ENCODE data around the gene BAHD1. TPM values are rescaled to one million over a fixed set of nuclear protein-coding genes. Genes with fewer than 3 reads are reported as not detected.
"Not testable (repeated sequence)": the region's sequence is repeated elsewhere in the genome, so short reads cannot be mapped to it uniquely, and the experiment has no call there.

The BAHD1 gene
- polyA plus RNA-seq, 3 donors, result 8.7 to 10.0 (median 9.8) TPM

GRCh38 chr15:40439960-40440742 is 602 bp upstream of the BAHD1 start:
- 0 to 1% (median 1%) methylated on average over 31 to 35 of the region's 35 CpGs for WGBS, 3 donors
- no peak overlapping the region for H3K27ac ChIP-seq (ENCODE audit: low read depth, low read length)

DNA sequence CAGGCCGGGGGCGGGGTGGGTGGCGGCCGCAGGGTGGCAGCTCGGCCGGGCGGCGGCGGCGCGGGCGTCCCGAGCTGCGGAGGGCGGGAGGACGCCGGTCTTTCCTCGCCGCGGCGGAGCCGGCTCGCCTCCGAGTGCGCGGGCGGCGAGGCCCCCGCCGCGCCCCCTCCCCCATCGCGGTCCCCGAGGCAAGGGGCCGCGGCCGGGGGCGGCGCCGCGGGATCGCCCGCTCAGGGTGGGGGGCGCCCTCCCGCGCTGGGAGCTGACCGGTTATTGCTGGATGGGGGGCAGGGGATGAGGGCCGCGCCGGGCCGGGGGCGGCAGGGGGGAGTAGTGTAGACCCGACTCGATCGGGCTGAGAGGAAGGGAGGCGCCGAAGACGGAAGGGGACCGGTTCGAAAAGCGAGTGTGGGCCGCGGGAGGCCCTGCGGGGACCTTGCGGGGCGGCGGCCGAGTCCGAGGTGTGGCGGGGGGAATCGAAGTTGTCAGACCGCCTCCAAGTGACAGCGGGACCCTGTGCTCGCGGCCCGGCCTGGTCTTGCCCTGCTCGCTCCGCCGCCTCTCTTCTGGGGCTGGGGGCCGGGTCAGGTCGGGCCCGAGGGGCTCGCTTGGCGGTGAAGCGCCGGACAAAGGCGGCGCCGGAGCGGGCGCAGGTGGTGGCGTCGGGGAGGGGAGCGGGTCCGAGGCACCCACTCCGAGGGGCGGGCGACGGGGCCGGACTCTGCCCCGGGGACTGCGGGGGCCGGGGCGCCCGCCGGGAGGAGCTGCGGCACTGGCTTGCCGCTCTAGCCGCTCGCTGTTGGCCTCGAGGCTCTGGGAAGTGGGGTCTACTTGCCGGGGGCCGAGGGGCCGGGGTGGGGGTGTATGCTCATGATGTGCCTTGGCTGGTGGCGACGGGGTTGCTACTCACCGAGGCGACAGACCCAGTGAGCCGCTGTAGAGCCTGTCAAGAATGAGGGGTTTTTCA is 1.1 kb downstream of the BAHD1 start:
- WGBS, 3 donors, result 1 to 2% (median 2%) methylated on average over 83 to 119 of the region's 119 CpGs
- no peak overlapping the region for H3K27ac ChIP-seq (ENCODE audit: low read depth, low read length)

GRCh38 chr15:40443255-40443654 is 2.5 kb downstream of the BAHD1 start:
- 65 to 89% (median 81%) methylated on average over 4 of the region's 4 CpGs for WGBS, 3 donors
- H3K27ac ChIP-seq (ENCODE audit: low read depth, low read length), result no peak overlapping the region

GRCh38 chr15:40443846-40444245 is 3.1 kb downstream of the BAHD1 start:
- 71 to 82% (median 81%) methylated on average over 3 of the region's 3 CpGs for WGBS, 3 donors
- no peak overlapping the region for H3K27ac ChIP-seq (ENCODE audit: low read depth, low read length)

DNA sequence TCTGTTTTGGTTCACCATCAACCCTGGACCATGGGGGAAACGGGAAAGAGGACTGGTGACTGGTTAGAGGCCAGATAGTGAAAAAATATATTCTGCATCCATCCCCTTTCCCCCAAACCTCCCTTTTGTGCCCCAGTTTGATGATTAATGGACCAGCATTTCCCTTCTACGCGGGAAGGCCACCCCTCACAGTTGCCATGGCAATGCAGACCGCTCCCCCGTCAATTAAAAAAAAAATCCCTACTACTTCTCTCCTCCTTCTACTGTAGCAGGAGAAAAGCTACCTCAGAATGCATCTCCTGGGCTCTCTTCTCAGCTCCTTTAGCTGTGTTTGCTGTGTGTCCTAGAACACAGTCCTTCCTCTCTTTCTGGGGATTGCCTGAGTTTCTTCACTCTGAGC is 4.0 kb downstream of the BAHD1 start:
- H3K27ac ChIP-seq (ENCODE audit: low read depth, low read length), result no peak overlapping the region
- 65 to 80% (median 69%) methylated on average over 5 of the region's 5 CpGs for WGBS, 3 donors

DNA sequence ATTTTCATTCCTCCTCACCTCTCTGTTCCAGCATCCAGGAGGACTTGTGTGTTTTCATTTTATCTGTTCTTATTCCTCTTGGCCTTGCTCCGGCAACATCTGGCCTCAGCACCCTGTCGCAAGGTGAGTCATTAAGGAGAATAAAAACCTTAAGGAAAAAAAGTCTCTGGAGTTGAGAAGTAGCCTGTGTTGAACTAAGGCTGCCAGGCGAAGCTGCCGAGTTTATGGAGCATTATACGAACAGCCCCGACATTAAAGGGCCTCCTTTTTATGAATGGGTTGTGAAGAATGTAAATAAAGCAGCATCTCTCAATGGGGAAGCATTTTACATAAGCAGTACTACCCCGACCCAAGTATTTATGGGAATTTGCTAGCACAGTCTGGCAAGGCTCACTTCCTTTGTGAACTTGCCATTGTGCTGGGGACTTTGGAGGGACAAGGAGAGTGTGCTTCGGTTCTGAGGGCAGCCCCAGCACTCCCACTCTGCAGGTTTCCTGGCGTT is 4.7 kb downstream of the BAHD1 start:
- 46 to 66% (median 51%) methylated on average over 9 of the region's 9 CpGs for WGBS, 3 donors
- no peak overlapping the region for H3K27ac ChIP-seq (ENCODE audit: low read depth, low read length)

DNA sequence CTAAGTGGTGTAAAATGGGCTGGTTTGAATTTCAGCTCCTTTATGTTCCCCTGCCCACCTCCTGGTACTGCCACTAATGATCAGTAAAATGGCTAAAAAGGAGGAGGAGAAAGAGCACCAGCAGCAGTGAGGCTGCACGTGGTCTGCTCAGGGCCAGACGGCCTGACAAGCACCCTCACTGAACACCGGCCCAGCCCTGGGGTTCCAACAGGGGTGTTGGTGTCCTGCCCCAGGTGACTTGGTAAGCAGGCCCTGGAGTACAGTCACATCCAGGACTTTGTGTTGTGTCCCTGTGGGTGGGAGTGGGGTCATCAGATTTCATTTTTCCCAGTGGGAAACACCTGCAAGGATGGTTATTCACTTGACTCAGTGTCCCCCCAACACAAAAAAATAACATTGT is 5.4 kb downstream of the BAHD1 start:
- H3K27ac ChIP-seq (ENCODE audit: low read depth, low read length), result no peak overlapping the region
- 73 to 86% (median 84%) methylated on average over 3 of the region's 3 CpGs for WGBS, 3 donors

DNA sequence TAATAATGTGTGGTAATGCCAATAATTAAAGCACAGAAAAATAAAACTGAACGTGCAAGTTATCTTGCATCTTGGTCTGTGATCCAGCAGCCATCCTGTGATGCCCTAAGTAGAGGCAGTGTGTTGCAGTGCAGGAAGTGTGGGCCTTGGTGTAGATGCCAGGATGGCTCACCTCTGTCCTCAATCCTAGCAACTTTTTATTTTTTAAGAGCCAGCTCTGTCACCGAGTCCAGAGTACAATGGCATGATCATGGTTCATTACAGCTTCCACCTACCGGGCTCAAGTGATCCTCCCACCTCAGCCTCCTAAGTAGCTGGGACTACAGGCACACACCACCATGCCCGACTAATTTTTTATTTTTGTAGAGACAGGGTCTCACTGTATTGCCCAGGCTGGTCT is 7.6 kb downstream of the BAHD1 start:
- 91 to 94% (median 92%) methylated on average over 4 of the region's 4 CpGs for WGBS, 3 donors

GRCh38 chr15:40449275-40449674 is 8.5 kb downstream of the BAHD1 start:
- H3K27ac ChIP-seq (ENCODE audit: low read depth, low read length), result no peak overlapping the region

More for the DNA sequence above, 7.6 kb downstream of the BAHD1 start:
- H3K27ac ChIP-seq (ENCODE audit: low read depth, low read length), result no peak overlapping the region

- WGBS, 3 donors, result 72 to 86% (median 78%) methylated on average over 2 of the region's 2 CpGs
- H3K27ac ChIP-seq (ENCODE audit: low read depth, low read length), result no peak overlapping the region
These were observed 9.3 kb downstream of the BAHD1 start for GRCh38 chr15:40450047-40450446.

- 49 to 86% (median 82%) methylated on average over 3 of the region's 3 CpGs for WGBS, 3 donors
- no peak overlapping the region for H3K27ac ChIP-seq (ENCODE audit: low read depth, low read length)
These were observed 10.9 kb downstream of the BAHD1 start for GRCh38 chr15:40451527-40452158.

DNA sequence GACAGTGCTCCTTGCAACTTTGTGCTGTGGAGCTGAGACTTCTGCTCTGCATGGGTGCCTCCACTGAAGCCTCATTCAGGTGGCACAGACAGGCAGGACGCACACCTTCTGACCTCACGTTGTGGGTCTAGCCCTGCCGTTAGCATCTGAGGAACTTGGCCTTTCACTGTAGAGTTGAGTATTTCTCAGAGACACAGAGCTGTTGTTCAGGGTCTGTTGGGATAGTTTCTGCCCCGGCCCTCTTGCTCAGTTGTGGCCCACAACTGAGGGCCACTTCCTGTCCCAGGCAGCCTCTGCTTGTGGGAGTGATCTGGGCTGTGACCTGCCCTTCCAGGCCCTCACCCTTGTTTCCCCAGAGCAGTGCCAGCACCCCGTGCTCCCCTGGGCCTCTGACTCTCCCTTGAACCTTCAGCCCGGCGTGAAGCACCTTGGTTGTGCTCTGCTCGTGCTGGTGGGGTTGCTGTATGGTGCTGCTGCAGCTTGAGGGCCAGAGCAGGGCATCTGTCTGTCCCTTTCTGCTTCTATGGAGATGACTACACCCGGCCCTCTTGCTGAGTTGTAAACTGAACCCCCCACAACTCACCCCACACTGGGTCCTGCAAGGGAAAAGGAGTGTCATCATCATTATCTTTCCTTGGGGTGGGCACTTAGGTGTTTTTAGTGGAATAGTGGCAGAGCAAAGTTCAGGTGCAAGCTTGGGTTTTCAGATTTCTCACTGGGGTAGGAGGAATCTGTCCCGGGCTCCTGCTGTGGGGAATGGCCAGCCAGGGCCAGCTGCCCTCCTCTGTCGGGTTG is 11.7 kb downstream of the BAHD1 start:
- 63 to 65% (median 65%) methylated on average over 11 of the region's 11 CpGs for WGBS, 3 donors
- no peak overlapping the region for H3K27ac ChIP-seq (ENCODE audit: low read depth, low read length)

- WGBS, 3 donors, result 42 to 89% (median 54%) methylated on average over 2 to 3 of the region's 3 CpGs
- not testable (repeated sequence) for H3K27ac ChIP-seq (ENCODE audit: low read depth, low read length)
These were observed 13.2 kb downstream of the BAHD1 start for GRCh38 chr15:40453941-40454340.

DNA sequence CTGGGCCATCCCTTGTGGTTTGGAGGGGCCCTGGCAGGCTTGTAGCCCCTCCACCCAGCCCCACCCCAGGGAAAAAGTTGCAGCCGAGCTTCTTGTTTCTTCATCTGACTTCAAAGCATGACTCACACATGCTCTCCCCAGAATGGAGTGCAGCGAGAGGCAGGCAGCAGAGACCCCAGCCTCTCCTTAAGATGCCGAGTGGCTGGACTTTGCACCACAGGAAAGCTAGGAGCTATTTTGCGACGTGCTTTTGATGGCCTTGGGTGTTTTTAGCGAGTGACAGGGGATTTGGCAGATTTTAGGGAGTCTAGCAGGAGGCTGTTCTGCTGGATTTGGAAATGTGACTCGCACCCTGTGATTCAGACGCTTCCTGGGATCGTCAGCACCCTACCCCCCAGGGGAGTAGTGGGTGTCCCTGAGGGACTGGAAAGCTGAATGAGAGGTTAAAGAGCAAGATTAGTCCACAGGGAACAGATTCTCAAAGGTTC is 14.2 kb downstream of the BAHD1 start:
- 57 to 61% (median 60%) methylated on average over 9 of the region's 9 CpGs for WGBS, 3 donors
- no peak overlapping the region for H3K27ac ChIP-seq (ENCODE audit: low read depth, low read length)

DNA sequence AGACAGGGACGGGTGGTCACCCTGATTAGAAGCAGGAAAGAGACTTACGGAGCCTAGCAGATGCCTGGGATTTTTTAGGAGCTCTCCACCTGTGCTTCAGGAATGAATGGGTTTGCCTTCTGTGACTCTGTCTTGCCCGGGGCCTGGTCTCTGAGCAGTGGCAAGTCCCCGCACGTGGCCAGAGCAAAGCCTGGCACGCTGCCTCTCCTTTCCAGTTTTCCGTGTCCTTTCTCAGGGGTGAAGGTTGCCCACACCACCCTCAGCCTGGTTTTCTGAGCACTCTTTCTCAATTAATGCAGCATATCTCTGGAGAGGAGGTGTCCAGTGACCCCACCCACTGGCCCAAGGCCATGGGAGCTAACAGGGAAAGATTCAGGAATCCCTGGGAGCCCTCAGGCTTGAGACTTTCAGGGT is 15.6 kb downstream of the BAHD1 start:
- no peak overlapping the region for H3K27ac ChIP-seq (ENCODE audit: low read depth, low read length)
- 21 to 59% (median 42%) methylated on average over 7 of the region's 7 CpGs for WGBS, 3 donors

DNA sequence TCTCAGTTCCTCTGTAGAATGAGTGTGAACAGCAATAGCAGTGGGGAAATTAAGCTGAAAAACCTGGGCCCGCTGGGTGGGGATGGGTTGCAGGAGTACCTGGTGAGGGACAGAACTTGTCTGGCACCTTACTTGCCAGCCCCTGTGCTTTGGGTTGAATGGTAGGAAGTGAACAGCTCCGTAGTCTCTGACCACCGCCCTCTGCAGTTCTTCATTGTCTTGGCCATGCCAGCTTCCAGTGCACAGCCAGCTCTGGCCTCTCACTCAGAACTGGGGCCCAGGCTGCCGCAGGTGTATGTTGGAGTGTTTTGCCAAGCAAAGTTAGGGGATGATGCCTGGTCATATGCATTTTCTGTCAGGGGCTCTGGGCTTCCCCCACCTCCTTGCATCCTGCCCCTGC is 16.0 kb downstream of the BAHD1 start:
- WGBS, 3 donors, result 41 to 75% (median 67%) methylated on average over 4 of the region's 4 CpGs
- H3K27ac ChIP-seq (ENCODE audit: low read depth, low read length), result no peak overlapping the region

DNA sequence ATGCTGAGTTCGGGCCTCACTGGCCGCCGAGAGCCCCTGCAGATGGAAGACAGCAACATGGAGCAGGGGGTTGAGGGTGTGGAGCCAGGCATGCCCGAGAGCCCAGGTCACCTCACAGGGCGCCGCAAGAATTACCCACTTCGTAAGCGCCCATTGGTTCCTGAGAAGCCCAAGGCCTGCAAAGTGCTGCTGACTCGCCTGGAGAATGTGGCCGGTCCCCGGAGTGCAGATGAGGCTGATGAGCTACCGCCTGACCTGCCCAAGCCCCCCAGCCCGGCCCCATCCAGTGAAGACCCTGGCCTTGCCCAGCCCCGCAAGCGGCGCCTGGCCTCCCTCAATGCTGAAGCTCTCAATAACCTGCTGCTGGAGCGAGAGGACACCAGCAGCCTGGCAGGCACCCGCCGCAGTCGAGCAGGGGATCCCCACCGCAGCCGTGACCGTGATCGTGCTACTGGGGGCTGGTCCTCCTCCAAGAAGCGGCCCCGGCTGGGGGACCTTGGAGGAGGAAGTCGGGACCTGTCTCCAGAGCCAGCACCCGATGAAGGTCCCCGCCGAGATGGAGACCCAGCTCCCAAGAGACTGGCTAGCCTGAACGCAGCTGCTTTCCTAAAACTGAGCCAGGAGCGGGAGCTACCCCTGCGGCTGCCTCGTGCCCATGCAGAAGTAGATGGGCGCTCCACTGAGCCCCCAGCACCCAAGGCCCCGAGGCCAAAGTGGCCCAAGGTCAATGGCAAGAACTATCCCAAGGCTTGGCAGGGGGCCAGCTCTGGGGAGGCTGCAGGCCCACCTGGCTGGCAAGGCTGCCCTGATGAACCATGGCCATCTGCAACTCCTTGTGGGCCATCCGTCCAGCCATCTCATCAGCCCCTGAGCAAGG is 18.0 kb downstream of the BAHD1 start:
- WGBS, 3 donors, result 91 to 96% (median 96%) methylated on average over 37 of the region's 37 CpGs
- no peak overlapping the region for H3K27ac ChIP-seq (ENCODE audit: low read depth, low read length)

Data from adipose tissue (tissue), 3 donors.